Ovary (tissue), 9 donors: ENCODE measurements around the gene SLC39A2. TPM values are rescaled to one million over a fixed set of nuclear protein-coding genes. Genes with fewer than 3 reads are reported as not detected.

Source experiments
- DNase-seq, 5 donors: peaks; one replicate each; pipeline ENCODE4 v3.0.0-alpha.2; 2019 to 2020
- H3K27ac ChIP-seq, 2 donors: fragments of 200-600 bp; one replicate each; pipeline versions ENCODE4 v1.5.1 to v1.8.0; 2019 to 2022
- H3K27me3 ChIP-seq: fragments of 200-600 bp; one replicate; pipeline ENCODE4 v1.8.0; 2022
- H3K36me3 ChIP-seq: fragments of 200-600 bp; sonication (generic); one replicate; pipeline ENCODE4 v1.5.1; 2019
- H3K4me1 ChIP-seq: one replicate; pipeline ENCODE4 v1.8.1; 2013; ENCODE audit warnings: mild to moderate bottlenecking, moderate library complexity; ENCODE audit not compliant: insufficient read depth
- H3K4me3 ChIP-seq: fragments of 200-600 bp; sonication (generic); one replicate; pipeline ENCODE4 v1.5.1; 2017
- H3K9me3 ChIP-seq, 2 donors: fragments of 200-600 bp in 1 of 2; sonication (generic) in 1 of 2; one replicate each; pipeline versions ENCODE4 v1.5.1 to v1.8.1; 2013 to 2019; ENCODE audit warnings: mild to moderate bottlenecking in 1 of 2, moderate library complexity in 1 of 2
- EP300 ChIP-seq: sonication (generic); formaldehyde crosslinking; IDR thresholded peaks from one replicate; pipeline ENCODE4 v1.6.1; 2017; ENCODE audit warnings: antibody characterized with exemption
- POLR2A ChIP-seq: fragments of 450-650 bp; IDR thresholded peaks from one replicate; pipeline ENCODE4 v1.6.1; 2017; ENCODE audit warnings: antibody characterized with exemption, mild to moderate bottlenecking, moderate library complexity
- WGBS, 3 donors: extraction: QIAGEN DNeasy Blood & Tissue Kit in 1 of 3; methylation state at CpG; one replicate each; pipeline versions ENCODE4 v1.1.5 to v1.1.7; 2013 to 2017; 5-methylcytosine and 5-hydroxymethylcytosine counted together
- intact Hi-C, 4 donors: fragments of 100-400 bp; cut with DNase I; formaldehyde crosslinking; loops; one replicate each; pipeline versions ENCODE4 v1.11.0 to v1.15.1; 2022 to 2023
- polyA plus RNA-seq, 2 donors: library from polyadenylated mRNA; stranded (reverse); fragments of 200-250 nt in 1 of 2; fragments of 350-450 nt in 1 of 2; fragmentation: Illumina TruSeq in 1 of 2; extraction: RNeasy Lipid Tissue Mini Kit (QIAGEN cat#74804) in 1 of 2; gene quantifications; one replicate each; pipeline ENCODE4 v1.2.3, GENCODE V29; 2013 to 2014
- total RNA-seq, 7 donors: library from RNA; depleted of rRNA in 2 of 7; stranded (reverse); fragments of >200 nt in 2 of 7; fragmentation: NEBNext Ultra II Directional in 3 of 7; extraction: Animal tissue kit (Norgen Biotek cat#: 25700) in 3 of 7; gene quantifications; one replicate each; pipeline versions ENCODE4 v1.1.0 to v1.2.4, GENCODE V29; 2016 to 2023
- TF ChIP-seq, protein P1 (sequence below), 3 donors: fragments of 450-650 bp in 2 of 3; fragments of 200-600 bp in 1 of 3; IDR thresholded peaks; one replicate each; pipeline versions ENCODE4 v1.5.1 to v1.8.0; 2016 to 2022; ENCODE audit warnings: antibody characterized with exemption in 3 of 3, mild to moderate bottlenecking in 1 of 3
- donor health status: DM: no; HTN: no; CAD: no; lungs with moderate emphysema.
- donor health status: DM: no; HTN: no; CAD: no.
- donor health status: Bipolar disorder and iron deficiency.
- donor health status: DM: yes; HTN: yes; CAD: no.
- donor health status: DM: no; HTN: no; CAD: no.
- donor health status: DM: yes; HTN: yes; CAD: no.

Gene SLC39A2
- total and polyA plus RNA-seq, 9 donors: 0.28 to 0.30 TPM; not detected in 7

DNA sequence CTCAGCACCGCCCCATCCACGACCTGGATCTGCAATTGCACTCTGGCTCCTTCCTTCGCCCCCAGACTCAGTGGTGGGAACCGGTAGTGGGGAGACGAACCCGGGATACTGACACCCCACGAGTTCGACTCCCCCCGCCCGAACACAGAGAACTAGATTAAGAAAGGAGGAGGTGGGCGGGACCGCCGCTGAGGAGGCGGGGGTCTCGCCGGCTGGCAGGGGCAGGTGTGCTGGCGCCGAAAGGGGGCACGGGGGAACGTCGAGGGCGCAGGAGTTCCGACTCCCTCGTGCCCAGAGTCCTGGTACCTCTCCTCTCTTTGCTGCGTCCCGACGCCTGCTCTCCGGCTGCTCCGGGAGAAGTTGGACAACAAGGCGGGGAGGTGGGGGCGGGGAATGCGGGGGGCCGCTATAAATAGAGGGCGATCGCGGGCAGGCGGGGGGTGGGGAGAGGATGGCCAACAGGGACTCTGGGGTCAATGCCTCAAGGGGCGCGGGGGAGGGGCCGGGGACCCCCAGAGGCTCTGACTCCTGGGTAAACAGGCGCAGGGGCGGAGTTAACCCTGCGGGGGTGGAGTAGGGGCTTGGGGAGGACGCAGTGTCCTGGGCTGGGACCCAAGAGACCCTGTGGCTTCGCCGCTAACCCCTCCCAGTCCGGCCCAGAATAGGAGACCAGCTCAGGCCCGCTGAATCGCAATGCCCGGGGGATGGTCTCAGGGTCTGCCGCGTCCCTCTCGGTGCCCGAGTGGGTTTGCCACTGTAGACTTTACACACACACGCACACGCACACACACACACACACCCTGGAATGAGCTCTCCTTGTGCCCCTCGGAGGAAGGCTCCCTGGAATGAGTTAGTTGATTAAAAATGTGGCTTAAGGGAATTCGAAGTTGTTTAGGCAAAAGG, 26.5 kb downstream of the SLC39A2 start:
- TF ChIP-seq EP300 (no peak), POLR2A (peak; percentile 17)
- DNase-seq: peak; percentile 94 to 98 (median 96)
- WGBS, 3 donors: 1 to 2% (median 1%) methylated on average over 50 to 58 of the region's 58 CpGs
- Histone ChIP-seq H3K27ac (peak overlapping the region; percentile 90 to 97), H3K4me3 (peak overlapping the region; percentile 93), H3K4me1 (peaks cover 9% of the 10 kb centered on the region), H3K9me3 (no peaks in the 10 kb centered on the region), H3K27me3 (no peaks in the 10 kb centered on the region), H3K36me3 (no peaks in the 10 kb centered on the region)
- intact Hi-C loops: loop anchor here in 2 of 4 donors (10.0 kb wide), 2 partner anchors 51 to 341 kb away; partner anchors contain the start of genes ANG (in 1 of the 2) and RNASE4 (in 1 of the 2)

- Histone ChIP-seq H3K27ac (peak overlapping the region; percentile 90 to 97), H3K27me3 (no peaks in the 10 kb centered on the region), H3K36me3 (no peaks in the 10 kb centered on the region), H3K4me1 (peaks cover 9% of the 10 kb centered on the region), H3K9me3 (no peaks in the 10 kb centered on the region), H3K4me3 (peak overlapping the region; percentile 93)
- TF ChIP-seq POLR2A (no peak), EP300 (no peak)
- TF ChIP-seq, protein P1, sequence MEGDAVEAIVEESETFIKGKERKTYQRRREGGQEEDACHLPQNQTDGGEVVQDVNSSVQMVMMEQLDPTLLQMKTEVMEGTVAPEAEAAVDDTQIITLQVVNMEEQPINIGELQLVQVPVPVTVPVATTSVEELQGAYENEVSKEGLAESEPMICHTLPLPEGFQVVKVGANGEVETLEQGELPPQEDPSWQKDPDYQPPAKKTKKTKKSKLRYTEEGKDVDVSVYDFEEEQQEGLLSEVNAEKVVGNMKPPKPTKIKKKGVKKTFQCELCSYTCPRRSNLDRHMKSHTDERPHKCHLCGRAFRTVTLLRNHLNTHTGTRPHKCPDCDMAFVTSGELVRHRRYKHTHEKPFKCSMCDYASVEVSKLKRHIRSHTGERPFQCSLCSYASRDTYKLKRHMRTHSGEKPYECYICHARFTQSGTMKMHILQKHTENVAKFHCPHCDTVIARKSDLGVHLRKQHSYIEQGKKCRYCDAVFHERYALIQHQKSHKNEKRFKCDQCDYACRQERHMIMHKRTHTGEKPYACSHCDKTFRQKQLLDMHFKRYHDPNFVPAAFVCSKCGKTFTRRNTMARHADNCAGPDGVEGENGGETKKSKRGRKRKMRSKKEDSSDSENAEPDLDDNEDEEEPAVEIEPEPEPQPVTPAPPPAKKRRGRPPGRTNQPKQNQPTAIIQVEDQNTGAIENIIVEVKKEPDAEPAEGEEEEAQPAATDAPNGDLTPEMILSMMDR (IDR thresholded peaks at IDR 0.05): no peak
- DNase-seq: peak in 4 of 5 donors; percentile 53 to 75 (median 66)
- intact Hi-C loops: loop anchor here in 2 of 4 donors (10.0 kb wide), 2 partner anchors 52 to 342 kb away; partner anchors contain the start of genes ANG (in 1 of the 2) and RNASE4 (in 1 of the 2)
- 40 to 46% (median 44%) methylated on average over 7 of the region's 7 CpGs for WGBS, 3 donors
Measured at GRCh38 chr14:21026274-21026987, 27.3 kb downstream of the SLC39A2 start.

GRCh38 chr14:21026988-21027315, 27.9 kb downstream of the SLC39A2 start:
- H3K9me3 ChIP-seq: no peaks in the 10 kb centered on the region
- 8 to 17% (median 11%) methylated on average over 3 of the region's 3 CpGs for WGBS, 3 donors
- no peaks in the 10 kb centered on the region for H3K27me3 ChIP-seq
- H3K36me3 ChIP-seq: no peaks in the 10 kb centered on the region
- intact Hi-C loops: loop anchor here in 2 of 4 donors (10.0 kb wide), 2 partner anchors 52 to 342 kb away; partner anchors contain the start of genes ANG (in 1 of the 2) and RNASE4 (in 1 of the 2)
- H3K4me3 ChIP-seq: no peak overlapping the region
- TF ChIP-seq POLR2A: no peak
- TF ChIP-seq EP300: no peak
- TF ChIP-seq, protein P1 (IDR thresholded peaks at IDR 0.05): no peak
- peaks cover 13% of the 10 kb centered on the region for H3K4me1 ChIP-seq
- H3K27ac ChIP-seq: peak overlapping the region; percentile 90 to 97
- peak; percentile 51 to 74 (median 69) for DNase-seq

GRCh38 chr14:21029917-21030316, 30.8 kb downstream of the SLC39A2 start, which contains the start of gene TPPP2:
Gene TPPP2 (plus strand): TSS chr14:21030217. CDS start chr14:21030582, 365 bp downstream.
- TF ChIP-seq POLR2A (no peak), EP300 (no peak)
- TF ChIP-seq, protein P1 (IDR thresholded peaks at IDR 0.05): no peak
- intact Hi-C loops: loop anchor here in 2 of 4 donors (10.0 kb wide), 2 partner anchors 55 to 345 kb away; partner anchors contain the start of genes ANG (in 1 of the 2) and RNASE4 (in 1 of the 2)
- no peaks in the 10 kb centered on the region for H3K9me3 ChIP-seq
- no peak within 1 kb of the TSS for H3K4me3 ChIP-seq
- H3K4me1 ChIP-seq: peaks cover 21% of the 10 kb centered on the region
- no peak for DNase-seq
- no peak within 1 kb of the TSS for H3K27ac ChIP-seq
- 88 to 92% (median 91%) methylated on average over 5 of the region's 5 CpGs for WGBS, 3 donors
- no peaks in the 10 kb centered on the region for H3K27me3 ChIP-seq
- no peaks in the 10 kb centered on the region for H3K36me3 ChIP-seq
